NCI-H1417 (cell line): ENCODE measurements around the gene SLC1A3.
"Not testable (repeated sequence)": the region's sequence is repeated elsewhere in the genome, so short reads cannot be mapped to it uniquely, and the experiment has no call there.

Experiments
- DNase-seq, 3 experiments: peaks; one replicate each; lab custom pipeline; 2025; lab: John Stamatoyannopoulos, UW

Gene SLC1A3

GRCh38 chr5:36630201-36631145, 24.1 kb downstream of the SLC1A3 start:
- DNase-seq = no peak

- no peak for DNase-seq
These were observed 24.7 kb downstream of the SLC1A3 start for GRCh38 chr5:36631154-36631553.

- no peak for DNase-seq
These were observed 25.4 kb downstream of the SLC1A3 start for GRCh38 chr5:36631620-36632362.

- DNase-seq = no peak
These were observed 25.9 kb downstream of the SLC1A3 start for GRCh38 chr5:36632363-36632664.

GRCh38 chr5:36635721-36636390, 29.4 kb downstream of the SLC1A3 start:
- no peak for DNase-seq

DNA sequence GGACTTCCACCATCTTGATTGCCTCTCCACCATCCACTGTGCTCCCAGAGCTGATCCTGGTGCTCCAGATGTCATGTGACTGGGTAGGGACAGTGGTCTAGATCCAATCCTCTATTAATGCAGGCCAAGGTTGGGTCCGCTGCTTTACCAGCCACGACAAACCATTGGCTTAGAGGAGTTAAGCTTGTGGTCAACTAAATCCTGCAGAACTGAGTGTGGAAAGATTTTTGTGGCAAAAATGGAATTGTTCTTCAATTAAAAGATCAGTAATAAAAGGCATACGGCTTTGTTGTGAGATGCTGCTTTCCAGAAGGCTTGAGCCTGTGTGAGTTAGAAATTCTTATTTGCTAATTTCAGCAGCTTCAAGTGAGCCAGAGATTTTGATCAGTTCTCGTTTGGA, 30.7 kb downstream of the SLC1A3 start:
- DNase-seq = no peak

- DNase-seq = no peak
These were observed 31.1 kb downstream of the SLC1A3 start for GRCh38 chr5:36637516-36637915.

DNA sequence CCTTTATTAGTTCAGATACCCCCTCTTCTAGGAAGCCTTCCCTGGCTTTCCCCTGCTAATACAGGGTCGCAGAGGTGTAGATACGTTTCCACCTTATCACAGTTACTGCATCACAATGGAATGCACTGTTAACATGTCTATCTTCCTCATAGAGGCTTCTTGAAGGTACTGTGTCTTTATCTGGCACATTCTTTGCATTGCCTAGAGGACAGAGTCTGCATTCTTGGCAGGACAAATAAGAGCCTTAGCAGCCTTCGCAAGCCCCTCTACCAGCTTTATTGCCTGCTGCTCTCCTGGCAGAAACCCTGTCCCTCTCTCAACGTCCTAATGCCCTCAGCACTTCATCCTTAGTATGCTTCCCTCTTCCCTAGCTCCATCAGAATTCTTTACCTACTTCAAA, 31.6 kb downstream of the SLC1A3 start:
- DNase-seq = no peak

DNA sequence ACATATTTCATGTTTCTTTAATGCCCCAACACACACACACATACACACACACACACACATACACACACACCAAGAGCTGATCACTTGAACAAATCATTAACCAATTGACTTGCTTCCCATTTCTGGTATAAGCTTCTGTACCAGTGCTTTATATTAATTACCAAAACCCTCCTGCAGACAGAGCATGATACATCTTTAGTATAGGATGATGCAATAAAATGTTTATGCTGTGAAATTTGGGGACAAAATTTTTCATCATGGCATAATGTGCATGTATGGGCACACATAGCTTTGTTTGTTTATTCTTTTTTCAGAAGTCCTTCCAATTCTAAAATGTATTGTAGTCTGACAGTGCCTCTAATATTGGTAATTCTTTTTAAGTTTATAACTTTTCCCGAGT, 34.5 kb downstream of the SLC1A3 start:
- no peak for DNase-seq

DNA sequence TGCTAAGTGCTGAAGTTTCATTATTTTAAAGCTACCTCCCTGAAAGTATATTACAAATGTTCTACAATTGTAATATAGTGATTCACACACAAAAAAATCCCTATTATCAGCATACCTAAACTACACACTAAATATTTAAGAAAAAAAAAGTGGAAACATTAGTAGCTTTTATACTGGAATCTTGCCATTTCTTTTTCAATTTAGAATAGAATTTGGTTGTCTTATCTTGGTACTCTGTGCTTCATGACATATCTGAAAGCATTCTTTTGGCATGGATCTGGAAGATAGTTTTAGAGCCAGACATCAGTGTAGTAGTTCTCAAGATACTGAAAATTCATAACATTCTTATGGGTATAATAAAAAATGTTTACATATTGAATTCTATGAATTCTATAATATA, 35.0 kb downstream of the SLC1A3 start:
- no peak for DNase-seq

GRCh38 chr5:36642089-36642488, 35.7 kb downstream of the SLC1A3 start:
- DNase-seq = no peak

GRCh38 chr5:36643162-36643561, 36.8 kb downstream of the SLC1A3 start:
- DNase-seq = no peak

DNA sequence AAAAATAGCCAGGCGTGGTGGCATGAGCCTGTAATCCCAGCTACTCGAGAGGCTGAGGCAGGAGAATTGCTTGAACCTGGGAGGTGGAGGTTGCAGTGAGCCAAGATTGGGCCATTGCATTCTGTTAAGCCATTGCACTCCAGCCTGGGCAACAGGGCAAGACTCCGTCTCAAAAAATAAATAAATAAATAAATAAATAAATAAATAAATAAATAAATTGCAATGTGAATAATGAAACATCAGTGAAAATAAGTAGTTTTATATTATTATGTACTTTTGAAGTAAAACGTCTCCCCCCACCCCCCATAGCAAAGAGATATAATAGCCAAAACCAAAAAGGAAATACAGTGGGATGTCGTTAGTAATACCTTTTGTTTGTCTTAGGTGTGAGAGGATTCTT, 37.4 kb downstream of the SLC1A3 start:
- not testable (repeated sequence) for DNase-seq

DNA sequence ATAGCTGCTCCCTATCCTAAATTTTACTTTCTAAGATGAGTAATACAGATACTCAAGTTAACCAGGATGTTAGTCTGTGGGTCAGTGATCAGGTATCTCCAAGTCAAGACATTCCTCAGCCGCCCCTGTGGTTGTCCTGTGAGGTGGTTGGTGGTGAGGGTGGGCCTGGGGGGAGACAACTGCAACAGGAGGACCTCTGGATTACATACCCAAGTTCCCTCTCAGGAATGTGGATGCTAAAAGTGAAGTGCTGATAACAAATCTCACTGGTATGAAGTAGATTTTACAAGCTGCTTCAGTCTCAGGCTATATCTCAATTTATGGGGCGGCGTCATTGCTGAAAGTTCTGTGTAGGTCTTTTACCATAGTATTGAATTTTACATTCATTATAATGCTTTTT, 38.3 kb downstream of the SLC1A3 start:
- DNase-seq = no peak

DNA sequence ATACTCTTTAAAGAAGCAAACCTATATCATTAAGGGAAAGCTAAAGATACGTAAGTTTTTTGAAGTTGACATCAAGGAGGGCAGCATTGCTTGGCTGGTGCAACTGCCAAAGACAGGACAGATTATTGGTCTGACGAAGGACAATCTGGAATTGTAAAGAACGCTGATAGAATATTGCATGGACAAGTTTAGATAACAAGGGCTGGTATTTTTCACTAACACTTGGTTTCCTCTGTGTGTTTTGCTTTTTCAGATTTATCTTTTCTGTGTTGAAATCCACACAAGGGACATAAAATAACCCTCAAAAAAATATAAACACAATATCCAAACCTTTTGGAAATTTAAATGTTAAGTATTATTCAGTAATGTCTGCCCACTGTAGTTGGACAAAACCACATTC, 39.7 kb downstream of the SLC1A3 start:
- no peak for DNase-seq

DNA sequence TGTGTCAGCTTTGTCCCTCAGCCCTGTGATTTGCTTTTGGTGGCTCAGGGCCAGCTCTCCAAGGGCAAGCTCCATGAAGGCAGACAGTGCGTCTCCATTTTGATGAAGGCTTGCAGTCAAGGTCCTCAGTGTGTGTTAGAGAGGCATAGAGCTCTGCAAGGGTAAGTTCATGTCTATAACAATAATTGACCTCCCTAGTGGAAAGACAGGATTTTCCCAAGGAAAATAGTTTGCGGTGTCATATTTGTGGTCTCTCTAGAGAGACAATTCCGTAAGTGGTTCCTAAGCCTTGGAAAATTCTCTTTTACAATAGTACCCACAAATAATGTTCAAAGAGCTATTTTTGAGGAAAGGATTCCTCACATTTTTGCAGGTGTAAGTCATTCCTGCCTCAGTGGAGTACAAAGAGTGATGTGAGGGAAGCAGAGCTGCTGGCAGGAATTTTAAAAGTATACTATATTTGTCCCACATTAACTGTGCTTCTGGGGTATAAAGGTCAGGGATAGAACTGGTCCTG, 40.2 kb downstream of the SLC1A3 start:
- no peak for DNase-seq

DNA sequence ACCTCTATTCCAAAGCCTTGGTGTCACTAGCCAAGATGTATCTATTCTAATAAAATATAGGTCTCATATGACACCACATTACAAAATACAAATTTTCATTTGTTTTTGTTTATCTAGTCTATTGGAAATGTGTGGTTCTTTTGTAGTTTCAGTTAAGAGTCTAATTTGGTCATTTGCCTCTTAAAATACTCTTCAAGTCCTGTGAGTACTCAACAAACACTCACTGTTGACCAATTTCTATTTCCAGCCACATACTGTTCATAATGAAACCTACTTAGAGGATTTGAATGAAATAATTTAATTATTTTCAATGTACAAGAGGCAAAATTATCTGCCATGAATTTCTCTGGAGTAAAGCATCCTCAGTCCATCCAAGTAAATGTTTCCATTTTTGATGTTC, 40.6 kb downstream of the SLC1A3 start:
- DNase-seq = no peak

- no peak for DNase-seq
These were observed 42.0 kb downstream of the SLC1A3 start for GRCh38 chr5:36648426-36648825.

- no peak for DNase-seq
These were observed 45.6 kb downstream of the SLC1A3 start for GRCh38 chr5:36651761-36652685.

- DNase-seq = no peak
These were observed 46.8 kb downstream of the SLC1A3 start for GRCh38 chr5:36653044-36653705.

- no peak for DNase-seq
These were observed 48.2 kb downstream of the SLC1A3 start for GRCh38 chr5:36654564-36654963.
